Fibroblast of skin of abdomen (primary cell): ENCODE data around the gene SLFN5.
"Not testable (repeated sequence)": the region's sequence is repeated elsewhere in the genome, so short reads cannot be mapped to it uniquely, and the experiment has no call there.

ENCODE experiments used
- DNase-seq: peaks from one replicate; pipeline ENCODE4 v3.0.0-alpha.2; 2013

The SLFN5 gene

DNA sequence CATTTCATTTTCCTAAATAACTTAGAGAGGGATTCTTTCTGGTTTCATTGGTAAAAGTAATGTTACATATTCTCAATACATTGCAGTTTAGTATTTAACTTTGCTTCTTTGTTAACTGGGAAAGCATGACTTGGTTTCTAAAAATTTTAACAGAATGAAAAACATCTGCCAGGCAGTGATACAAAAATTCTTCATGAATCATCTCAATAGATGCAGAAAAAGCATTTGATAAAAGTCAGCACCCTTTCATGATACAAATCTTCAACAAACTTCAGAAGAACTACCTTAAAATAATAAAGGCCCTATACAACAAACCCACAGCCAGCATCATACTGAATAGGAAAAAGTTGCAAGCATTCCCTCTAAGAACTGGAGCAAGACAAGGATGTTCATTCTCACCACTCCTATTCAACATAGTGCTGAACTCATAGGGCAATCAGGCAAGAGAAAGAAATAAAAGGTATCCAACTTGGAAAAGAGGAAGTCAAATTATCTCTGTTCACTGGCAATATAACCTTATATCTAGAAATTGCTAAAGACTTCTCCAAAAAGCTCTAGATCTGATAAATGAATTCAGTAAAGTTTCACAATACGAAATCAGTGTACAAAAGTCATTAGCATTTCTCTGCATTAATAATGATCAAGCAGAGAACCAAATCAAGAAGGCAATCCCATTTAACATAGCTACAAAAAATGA lies 50.4 kb downstream of the SLFN5 start:
- DNase-seq, result peak; percentile 26

DNA sequence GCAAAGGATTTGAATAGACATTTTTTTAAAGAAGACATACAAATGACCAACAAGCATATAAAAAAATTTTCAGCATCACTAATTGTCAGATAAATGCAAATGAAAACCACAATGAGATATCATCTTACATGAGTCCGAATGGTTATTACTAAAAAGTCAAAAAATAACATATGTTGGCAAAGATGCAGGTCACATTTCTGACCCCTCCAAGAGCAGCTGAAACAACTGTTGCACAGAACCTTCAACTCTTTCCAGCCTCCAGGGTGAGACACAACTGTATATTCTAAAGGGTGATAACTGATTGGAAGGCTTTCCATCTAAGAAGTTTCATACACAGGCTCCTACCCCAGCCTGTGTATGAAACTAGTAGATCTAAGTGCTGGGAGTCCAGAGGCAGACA lies 51.9 kb downstream of the SLFN5 start:
- DNase-seq, result no peak

DNA sequence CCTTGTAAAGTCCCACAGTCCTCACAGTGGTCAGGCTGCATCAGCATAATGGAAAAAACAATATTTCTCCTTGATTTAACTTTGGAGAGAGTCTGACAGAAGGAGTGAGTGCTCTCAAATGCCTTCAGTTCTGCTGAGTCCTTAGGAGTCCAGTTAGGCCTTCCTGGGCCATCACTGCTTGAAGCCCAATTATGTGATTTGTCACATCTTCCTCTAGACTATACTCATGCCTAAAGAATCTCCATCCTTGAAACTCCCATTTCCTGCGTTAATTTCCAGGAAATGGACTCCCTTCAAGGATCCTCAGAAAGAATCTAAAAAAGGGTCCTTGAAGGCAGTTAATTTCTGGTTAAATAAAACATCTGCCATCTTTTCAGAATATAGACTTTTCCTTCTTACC lies 52.8 kb downstream of the SLFN5 start:
- no peak for DNase-seq

DNA sequence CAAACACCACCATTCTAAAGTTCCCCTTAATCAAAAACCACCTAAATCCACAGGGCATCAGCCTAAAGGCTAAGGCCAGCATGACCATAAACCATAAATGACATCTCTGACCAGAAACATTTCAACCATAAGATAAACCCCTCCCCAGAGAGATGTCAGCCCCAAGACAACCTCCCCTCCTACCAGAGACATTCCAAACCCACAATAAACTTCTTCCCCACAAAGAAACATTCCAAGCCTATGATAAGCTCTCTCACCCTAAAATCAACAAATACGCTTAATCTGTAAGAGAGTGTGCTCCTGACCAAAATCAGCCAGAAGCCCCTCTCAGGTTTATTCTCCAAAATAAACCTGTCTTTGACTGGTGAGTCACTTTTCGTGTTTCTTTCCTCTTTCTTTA lies 54.8 kb downstream of the SLFN5 start:
- no peak for DNase-seq

DNA sequence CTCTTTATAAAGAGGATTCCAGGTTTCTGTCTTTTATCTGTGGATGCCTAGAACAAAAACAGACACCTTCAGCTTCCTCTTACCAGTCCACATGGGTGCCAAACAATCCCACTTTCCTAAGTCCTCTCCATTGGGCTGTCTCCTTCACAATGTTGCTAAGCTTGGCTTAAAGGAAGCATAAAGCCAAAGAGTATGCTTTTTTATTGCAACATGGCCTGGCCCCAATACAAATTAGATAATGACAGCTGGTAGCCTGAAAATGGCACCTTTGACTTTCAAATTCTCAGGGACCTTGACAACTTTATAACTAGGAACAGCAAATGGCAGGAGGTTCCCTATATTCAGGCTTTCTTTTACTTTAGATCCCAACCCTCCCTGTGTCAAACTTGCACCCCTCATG lies 55.8 kb downstream of the SLFN5 start:
- no peak for DNase-seq

DNA sequence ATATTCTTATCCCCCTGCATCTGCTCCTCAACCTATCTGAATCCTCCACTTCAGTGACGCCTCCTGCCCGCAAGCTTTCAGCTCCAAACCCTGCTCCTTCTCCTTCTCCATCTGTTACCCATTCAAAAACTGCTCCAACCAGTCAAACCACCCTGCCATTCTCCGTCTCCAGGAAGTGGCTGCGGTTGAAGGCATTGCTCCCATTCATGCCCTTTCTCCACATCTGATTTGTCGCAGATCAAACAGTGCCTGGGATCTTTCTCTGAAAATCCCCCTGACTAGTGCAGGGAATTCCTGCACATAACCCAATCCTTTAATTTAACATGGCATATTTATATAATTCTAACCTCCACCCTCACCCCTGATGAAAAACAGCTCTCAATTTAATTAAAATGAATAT lies 56.3 kb downstream of the SLFN5 start:
- DNase-seq, result no peak

GRCh38 chr17:35309345-35309744 lies 66.5 kb downstream of the SLFN5 start:
- not testable (repeated sequence) for DNase-seq

DNA sequence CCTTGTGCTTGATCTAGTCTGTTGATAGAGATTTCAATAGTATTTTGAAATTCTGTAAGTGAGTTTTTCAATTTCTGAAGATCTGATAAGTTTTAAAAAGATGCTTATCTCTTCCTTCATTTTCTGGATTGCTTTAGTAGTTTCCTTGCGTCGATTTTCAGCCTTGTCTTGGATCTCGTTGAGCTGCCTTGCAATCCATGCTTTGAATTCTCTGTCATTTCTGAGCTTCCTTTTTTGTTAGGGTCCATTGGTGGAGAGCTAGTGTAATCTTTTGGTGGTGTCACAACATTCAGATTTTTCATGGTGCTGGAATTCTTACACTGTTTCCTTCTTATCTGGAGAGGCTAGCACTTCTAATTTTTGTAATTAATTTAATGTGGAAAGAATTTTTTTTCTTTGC lies 69.5 kb downstream of the SLFN5 start:
- no peak for DNase-seq

- peak; percentile 65 for DNase-seq
These were observed 70.2 kb downstream of the SLFN5 start for GRCh38 chr17:35312790-35313711.

- DNase-seq, result no peak
These were observed 71.1 kb downstream of the SLFN5 start for GRCh38 chr17:35313875-35314409.

GRCh38 chr17:35314415-35315216 lies 71.7 kb downstream of the SLFN5 start:
- no peak for DNase-seq

DNA sequence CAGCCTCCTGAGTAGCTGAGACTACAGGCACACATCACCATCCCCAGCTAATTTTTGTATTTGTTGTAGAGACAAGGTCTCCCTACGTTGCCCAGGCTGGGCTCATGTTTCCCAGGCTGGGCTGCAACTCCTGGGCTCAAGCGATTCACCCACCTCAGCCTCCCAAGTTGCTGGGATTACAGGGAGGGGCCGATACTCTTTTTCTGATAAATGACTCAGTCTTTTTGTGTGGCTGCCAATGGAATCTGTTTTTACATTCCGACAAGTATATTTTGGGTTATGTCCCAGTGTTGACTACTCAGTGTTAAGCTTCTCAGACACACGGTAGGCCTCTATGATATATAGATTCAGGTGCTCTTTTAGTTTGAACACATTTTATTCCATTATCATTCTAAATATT lies 72.4 kb downstream of the SLFN5 start:
- peak; percentile 91 for DNase-seq

DNA sequence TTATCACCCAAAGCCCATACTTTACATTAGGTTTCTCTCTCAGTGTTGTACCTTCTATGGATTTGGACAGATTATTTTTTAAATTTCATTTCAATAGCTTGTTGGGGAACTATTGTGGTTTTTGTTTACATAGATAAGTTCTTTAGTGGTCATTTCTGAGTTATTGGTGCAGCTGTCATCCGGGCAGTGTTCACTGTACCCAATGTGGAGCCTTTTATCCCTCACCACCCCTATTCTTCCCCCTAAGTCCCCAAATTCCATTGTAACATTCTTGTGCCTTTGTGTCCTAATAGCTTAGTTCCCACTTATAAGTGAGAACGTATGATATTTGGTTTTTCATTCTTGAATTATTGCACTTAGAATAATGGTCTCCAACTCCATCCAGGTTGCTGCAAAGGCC lies 73.1 kb downstream of the SLFN5 start:
- DNase-seq, result no peak

DNA sequence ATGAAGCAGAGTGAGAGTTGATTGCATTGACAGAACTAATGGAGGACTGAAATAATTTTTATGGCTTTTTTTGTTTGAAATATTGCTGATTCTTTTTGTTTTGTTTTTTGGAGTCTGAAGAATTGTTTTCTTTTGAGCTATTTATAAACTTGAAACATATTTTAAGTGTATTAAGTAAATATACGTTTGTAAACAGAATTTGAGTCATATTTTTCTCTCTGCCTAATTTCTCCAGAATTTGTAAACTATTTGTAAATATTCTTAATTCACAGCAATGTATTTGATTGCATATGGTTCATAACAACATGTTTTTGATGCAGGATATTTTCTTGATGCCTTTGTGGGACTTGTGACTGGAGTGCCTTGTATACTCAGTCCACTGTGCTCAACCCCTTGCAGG lies 79.9 kb downstream of the SLFN5 start:
- no peak for DNase-seq
